Esophagus muscularis mucosa (tissue), 4 donors: Measurements from ENCODE around the gene TNFRSF1B. TPM values are rescaled to one million over a fixed set of nuclear protein-coding genes. Genes with fewer than 3 reads are reported as not detected.

ENCODE experiments used
- DNase-seq: peaks from one replicate; pipeline ENCODE4 v3.0.0-alpha.2; 2017; ENCODE audit errors: extremely low spot score
- H3K27ac ChIP-seq, 4 donors: fragments of 200-600 bp; sonication (generic); replicated peaks in 1 of 4; 1 replicate in 3 of 4; 2 replicates in 1 of 4; pipeline ENCODE4 v1.5.1; 2016 to 2019; ENCODE audit warnings: mild to moderate bottlenecking in 1 of 4
- H3K27me3 ChIP-seq, 4 donors: fragments of 200-600 bp; sonication (generic); one replicate each; pipeline versions ENCODE4 v1.5.1 to v1.6.0; 2016 to 2019
- H3K36me3 ChIP-seq, 4 donors: fragments of 200-600 bp; sonication (generic); one replicate each; pipeline ENCODE4 v1.5.1; 2016 to 2019
- H3K4me1 ChIP-seq, 4 donors: fragments of 200-600 bp; sonication (generic); one replicate each; pipeline ENCODE4 v1.5.1; 2016 to 2019
- H3K4me3 ChIP-seq, 4 donors: fragments of 200-600 bp; sonication (generic); 1 replicate in 2 of 4; 2 replicates in 2 of 4; pipeline ENCODE4 v1.5.1; 2016 to 2019; ENCODE audit warnings: mild to moderate bottlenecking in 4 of 4, moderate library complexity in 1 of 4
- H3K9me3 ChIP-seq, 4 donors: fragments of 200-600 bp; sonication (generic); 1 replicate in 3 of 4; 2 replicates in 1 of 4; pipeline ENCODE4 v1.5.1; 2016 to 2019
- CTCF ChIP-seq, 3 experiments: fragments of 200-600 bp in 2 of 3; fragments of 450-650 bp in 1 of 3; sonication (generic) in 2 of 3; IDR thresholded peaks; one replicate each; pipeline ENCODE4 v1.5.1; 2017 to 2019; ENCODE audit warnings: antibody characterized with exemption in 3 of 3, mild to moderate bottlenecking in 2 of 3, moderate library complexity in 1 of 3
- EP300 ChIP-seq: sonication (generic); formaldehyde crosslinking; IDR thresholded peaks from one replicate; pipeline ENCODE4 v1.6.1; 2017; ENCODE audit warnings: antibody characterized with exemption
- POLR2A ChIP-seq: fragments of 450-650 bp; IDR thresholded peaks from one replicate; pipeline ENCODE4 v1.6.1; 2017; ENCODE audit warnings: antibody characterized with exemption, moderate library complexity, mild to moderate bottlenecking, low read depth
- POLR2AphosphoS5 ChIP-seq, 2 donors: sonication (generic); formaldehyde crosslinking; IDR thresholded peaks; one replicate each; pipeline ENCODE4 v1.6.1; 2017; ENCODE audit warnings: antibody characterized with exemption in 2 of 2
- WGBS: methylation state at CpG from one replicate; pipeline ENCODE4 v1.1.5; 2018; 5-methylcytosine and 5-hydroxymethylcytosine counted together
- intact Hi-C: fragments of 100-400 bp; cut with DNase I; formaldehyde crosslinking; loops from one replicate; pipeline ENCODE4 v1.15.1; 2023
- total RNA-seq, 4 donors: library from RNA; depleted of rRNA; stranded (reverse); fragments of >200 nt; gene quantifications; one replicate each; pipeline versions ENCODE4 v1.1.0 to v1.2.1, GENCODE V29; 2016

Gene TNFRSF1B
- total RNA-seq, 4 donors from 2014 or later: 15.4 to 55.5 (median 32.4) TPM

GRCh38 chr1:12201352-12202189 lies 34.8 kb downstream of the TNFRSF1B start:
- Histone ChIP-seq H3K4me3 (no peak overlapping the region), H3K27me3 (peaks cover 0 to 6% (median 0%) of the 10 kb centered on the region in 4 donors), H3K9me3 (no peaks in the 10 kb centered on the region), H3K36me3 (peaks cover 6 to 81% (median 36%) of the 10 kb centered on the region in 4 donors), H3K27ac (no peak overlapping the region), H3K4me1 (peaks cover 0 to 5% (median 3%) of the 10 kb centered on the region in 4 donors)
- no peak for DNase-seq
- TF ChIP-seq POLR2AphosphoS5 (IDR thresholded peaks at IDR 0.05): no peak
- TF ChIP-seq EP300: no peak
- TF ChIP-seq POLR2A: no peak
- no peak for TF ChIP-seq CTCF (IDR thresholded peaks at IDR 0.05)
- 84% methylated on average over 18 of the region's 18 CpGs for WGBS
- intact Hi-C loops: no loop called here

GRCh38 chr1:12202190-12202497 lies 35.4 kb downstream of the TNFRSF1B start:
- WGBS: 94% methylated on average over 3 of the region's 6 CpGs
- DNase-seq: no peak
- Histone ChIP-seq H3K27ac (no peak overlapping the region), H3K4me1 (no peaks in the 10 kb centered on the region), H3K9me3 (no peaks in the 10 kb centered on the region), H3K4me3 (no peak overlapping the region), H3K36me3 (peaks cover 6 to 84% (median 42%) of the 10 kb centered on the region in 4 donors), H3K27me3 (peaks cover 0 to 6% (median 0%) of the 10 kb centered on the region in 4 donors)
- TF ChIP-seq POLR2A (no peak), POLR2AphosphoS5 (IDR thresholded peaks at IDR 0.05) (no peak), EP300 (no peak), CTCF (IDR thresholded peaks at IDR 0.05) (no peak)
- intact Hi-C loops: no loop called here

GRCh38 chr1:12202577-12202976 lies 35.8 kb downstream of the TNFRSF1B start:
- H3K36me3 ChIP-seq: peaks cover 6 to 83% (median 45%) of the 10 kb centered on the region in 4 donors
- WGBS: 83% methylated on average over 4 of the region's 4 CpGs
- intact Hi-C loops: no loop called here
- DNase-seq: no peak
- TF ChIP-seq EP300 (no peak), CTCF (IDR thresholded peaks at IDR 0.05) (no peak), POLR2AphosphoS5 (IDR thresholded peaks at IDR 0.05) (no peak), POLR2A (no peak)
- no peaks in the 10 kb centered on the region for H3K4me1 ChIP-seq
- no peak overlapping the region for H3K4me3 ChIP-seq
- H3K27me3 ChIP-seq: peaks cover 0 to 6% (median 0%) of the 10 kb centered on the region in 4 donors
- H3K9me3 ChIP-seq: no peaks in the 10 kb centered on the region
- no peak overlapping the region for H3K27ac ChIP-seq

GRCh38 chr1:12203216-12204007 lies 36.6 kb downstream of the TNFRSF1B start:
- 94% methylated on average over 19 of the region's 20 CpGs for WGBS
- Histone ChIP-seq H3K36me3 (peaks cover 6 to 86% (median 47%) of the 10 kb centered on the region in 4 donors), H3K9me3 (no peaks in the 10 kb centered on the region), H3K4me3 (no peak overlapping the region), H3K27ac (no peak overlapping the region), H3K4me1 (peaks cover under 1 to 5% (median 2%) of the 10 kb centered on the region in 4 donors), H3K27me3 (peaks cover 0 to 6% (median 0%) of the 10 kb centered on the region in 4 donors)
- intact Hi-C loops: no loop called here
- no peak for DNase-seq
- TF ChIP-seq POLR2AphosphoS5 (IDR thresholded peaks at IDR 0.05) (no peak), EP300 (no peak), CTCF (IDR thresholded peaks at IDR 0.05) (no peak), POLR2A (no peak)
